ENCODE results near the gene NPHS1.

Gene NPHS1

GRCh38 chr19:35883882-35884281 is 31.6 kb upstream of the NPHS1 start:
- TF ChIP-seq CTCF (IDR thresholded peaks at IDR 0.05), result no peak

- peak; percentile 38; the same call in 1 of the 2 replicates for TF ChIP-seq CTCF (IDR thresholded peaks at IDR 0.05)
Observed at GRCh38 chr19:35882114-35882832, 30.0 kb upstream of the NPHS1 start.

DNA sequence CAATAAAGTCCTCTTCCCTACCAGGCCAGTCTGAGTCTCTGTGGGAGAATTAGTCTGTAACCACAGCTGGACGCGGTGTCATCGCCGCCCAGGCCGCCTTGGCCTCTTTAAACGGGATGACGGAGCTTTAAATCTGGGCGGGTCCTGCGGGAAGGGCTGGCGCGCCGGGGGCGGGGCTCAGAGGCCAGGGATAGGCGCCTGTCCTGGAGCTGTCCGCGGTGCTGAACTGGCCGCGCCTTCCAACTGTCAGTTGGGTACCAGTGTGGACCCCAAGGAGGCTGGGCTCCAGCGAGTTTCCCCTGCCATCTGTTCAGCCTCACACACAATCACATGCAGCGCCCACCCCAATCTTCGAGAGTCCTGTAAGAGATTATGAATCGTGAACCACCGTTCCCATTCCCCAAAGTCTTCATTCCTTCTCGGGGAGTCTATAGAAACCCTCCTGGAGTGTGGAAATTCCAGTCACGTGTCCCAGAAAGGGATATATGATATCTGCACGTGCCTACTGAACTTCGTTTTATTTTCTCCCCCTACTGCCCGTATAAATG is 27.5 kb upstream of the NPHS1 start:
- no peak for TF ChIP-seq CTCF (IDR thresholded peaks at IDR 0.05)

- TF ChIP-seq CTCF (IDR thresholded peaks at IDR 0.05), result no peak
Observed at GRCh38 chr19:35879068-35879467, 26.8 kb upstream of the NPHS1 start.

DNA sequence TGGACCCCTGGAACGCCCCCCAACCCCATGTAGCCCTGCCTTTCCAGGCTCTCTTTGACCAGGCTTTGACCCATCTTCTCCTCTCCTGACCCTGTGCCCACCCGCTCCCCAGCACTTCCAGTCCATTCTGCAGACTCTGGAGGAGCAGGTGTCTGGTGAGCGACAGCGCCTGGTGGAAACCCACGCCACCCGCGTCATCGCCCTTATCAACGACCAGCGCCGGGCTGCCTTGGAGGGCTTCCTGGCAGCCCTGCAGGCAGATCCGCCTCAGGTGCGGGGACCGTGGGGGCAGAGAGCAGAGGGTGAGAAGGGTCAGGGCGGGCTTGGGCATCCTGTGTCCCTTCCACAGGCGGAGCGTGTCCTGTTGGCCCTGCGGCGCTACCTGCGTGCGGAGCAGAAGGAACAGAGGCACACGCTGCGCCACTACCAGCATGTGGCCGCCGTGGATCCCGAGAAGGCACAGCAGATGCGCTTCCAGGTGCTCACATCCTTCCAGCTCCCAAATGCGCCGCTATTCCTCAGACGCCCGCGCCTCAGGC is 22.2 kb upstream of the NPHS1 start:
- TF ChIP-seq CTCF (IDR thresholded peaks at IDR 0.05), result no peak

GRCh38 chr19:35872180-35872579 is 19.9 kb upstream of the NPHS1 start:
- no peak for TF ChIP-seq CTCF (IDR thresholded peaks at IDR 0.05)

- no peak for TF ChIP-seq CTCF (IDR thresholded peaks at IDR 0.05)
Observed at GRCh38 chr19:35871611-35872010, 19.3 kb upstream of the NPHS1 start.
